Endothelial cell of umbilical vein (primary cell): ENCODE data around the gene FLRT2. TPM values are rescaled to one million over a fixed set of nuclear protein-coding genes. Genes with fewer than 3 reads are reported as not detected.

Experiments
- BruUV-seq: library from RNA; stranded (reverse); fragments of 400-500 nt; replicated peaks from 2 replicates; lab custom pipeline; 2021; lab: Mats Ljungman, UMichigan
- CTCF ChIA-PET: fragments of 300-600, 350-600 bp; sonication (Branson Sonifier 250); formaldehyde crosslinking; loops from one replicate; lab custom pipeline; 2021; ENCODE audit warnings: antibody characterized with exemption, inconsistent platforms; lab: Charles Lee
- POLR2A ChIA-PET: fragments of 300-600, 350-600 bp; sonication (Branson Sonifier 250); formaldehyde crosslinking; loops from one replicate; lab custom pipeline; 2021; ENCODE audit warnings: antibody characterized with exemption, inconsistent platforms; lab: Charles Lee
- DNase-seq: peaks from one replicate; pipeline ENCODE4 v3.0.0-alpha.2; 2011; ENCODE audit warnings: low read depth, low spot score
- FAIRE-seq: peaks from 2 replicates; lab custom pipeline; 2011; peaks lifted over from hg19 to GRCh38; lab: Jason Lieb, UNC
- H2AFZ ChIP-seq: 2 replicates; pipeline ENCODE4 v1.6.0; 2012; ENCODE audit warnings: low read depth, low read length, control low read depth, inconsistent platforms
- H3K27ac ChIP-seq: 2 replicates; pipeline ENCODE4 v1.5.1; 2011; ENCODE audit warnings: low read depth, mild to moderate bottlenecking, control low read depth, low read length, moderate library complexity; ENCODE audit not compliant: insufficient read depth
- H3K27me3 ChIP-seq, 2 experiments: 2 replicates each; pipeline versions ENCODE4 v1.6.0 to v1.6.1; 2011; ENCODE audit warnings: low read length in 2 of 2, mixed read lengths in 1 of 2; ENCODE audit not compliant: control insufficient read depth in 2 of 2, insufficient read depth in 2 of 2
- H3K36me3 ChIP-seq, 2 experiments: 2 replicates in 1 of 2; 3 replicates in 1 of 2; pipeline ENCODE4 v1.5.1; 2011; ENCODE audit warnings: low read length in 2 of 2, mild to moderate bottlenecking in 1 of 2, moderate library complexity in 1 of 2; ENCODE audit not compliant: control insufficient read depth in 2 of 2, insufficient read depth in 2 of 2; ENCODE audit errors: extremely low read depth in 1 of 2
- H3K4me1 ChIP-seq: 3 replicates; pipeline ENCODE4 v1.5.1; 2011; ENCODE audit warnings: mild to moderate bottlenecking, low read length; ENCODE audit not compliant: control insufficient read depth, insufficient read depth; ENCODE audit errors: extremely low read depth
- H3K4me2 ChIP-seq: 2 replicates; pipeline ENCODE4 v1.6.1; 2011; ENCODE audit warnings: low read length, control low read depth, mixed read lengths; ENCODE audit not compliant: insufficient read depth
- H3K4me3 ChIP-seq, 3 experiments: fragments of 200-600 bp in 1 of 3; sonication (generic), shearing (Covaris generic) in 1 of 3; replicated peaks in 1 of 3; 2 replicates each; pipeline ENCODE4 v1.5.1; 2011 to 2016; ENCODE audit warnings: control low read depth in 3 of 3, low read length in 3 of 3, mild to moderate bottlenecking in 2 of 3, inconsistent platforms in 1 of 3, low read depth in 1 of 3, moderate library complexity in 1 of 3; ENCODE audit not compliant: insufficient read depth in 1 of 3
- H3K79me2 ChIP-seq: 2 replicates; pipeline ENCODE4 v1.6.0; 2012; ENCODE audit warnings: low read length, inconsistent platforms; ENCODE audit not compliant: control insufficient read depth, insufficient read depth
- H3K9ac ChIP-seq: replicated peaks from 2 replicates; pipeline ENCODE3; 2011; ENCODE audit warnings: low read length, control low read depth; ENCODE audit not compliant: insufficient read depth; ENCODE audit errors: extremely low read depth
- H3K9me1 ChIP-seq: replicated peaks from 3 replicates; pipeline ENCODE4 v1.6.0; 2011; ENCODE audit warnings: mild to moderate bottlenecking, low read length; ENCODE audit not compliant: control insufficient read depth, insufficient read depth; ENCODE audit errors: extremely low read depth
- H3K9me3 ChIP-seq: replicated peaks from 2 replicates; pipeline ENCODE4 v1.5.1; 2012; ENCODE audit warnings: low read length, inconsistent platforms; ENCODE audit not compliant: control insufficient read depth, insufficient read depth
- H4K20me1 ChIP-seq: replicated peaks from 2 replicates; pipeline ENCODE3; 2011; ENCODE audit warnings: mild to moderate bottlenecking, low read length; ENCODE audit not compliant: control insufficient read depth, insufficient read depth; ENCODE audit errors: extremely low read depth
- CTCF ChIP-seq, 2 donors: IDR thresholded peaks; 1 replicate in 1 of 2; 2 replicates in 1 of 2; pipeline ENCODE4 v1.5.1; 2011; ENCODE audit warnings: low read length in 2 of 2, mild to moderate bottlenecking in 2 of 2, moderate library complexity in 2 of 2, control low read depth in 1 of 2, inconsistent platforms in 1 of 2, low read depth in 1 of 2; ENCODE audit not compliant: insufficient read depth in 1 of 2; ENCODE audit errors: extremely low read depth in 1 of 2
- EZH2 ChIP-seq: IDR thresholded peaks from 2 replicates; pipeline ENCODE4 v1.6.1; 2012; ENCODE audit warnings: borderline replicate concordance, low read depth, mild to moderate bottlenecking, moderate library complexity, low read length, inconsistent platforms; ENCODE audit not compliant: severe bottlenecking
- FOS ChIP-seq: IDR thresholded peaks from 2 replicates; pipeline ENCODE4 v1.6.1; 2011; ENCODE audit warnings: mild to moderate bottlenecking, low read length, moderate library complexity, borderline replicate concordance; ENCODE audit not compliant: insufficient read depth
- GATA2 ChIP-seq: IDR thresholded peaks from 2 replicates; pipeline ENCODE4 v1.7.0; 2011; ENCODE audit warnings: low read depth, mild to moderate bottlenecking, moderate library complexity, mixed read lengths, low read length; ENCODE audit not compliant: insufficient read length, insufficient read depth
- JUN ChIP-seq: IDR thresholded peaks from 2 replicates; pipeline ENCODE4 v1.6.1; 2011; ENCODE audit warnings: borderline replicate concordance, low read depth; ENCODE audit not compliant: insufficient read length, insufficient read depth
- MAX ChIP-seq: IDR thresholded peaks from 2 replicates; pipeline ENCODE4 v1.6.1; 2011; ENCODE audit not compliant: insufficient read depth, insufficient read length
- MYC ChIP-seq: IDR thresholded peaks from one replicate; pipeline ENCODE4 v1.6.1; 2011; ENCODE audit warnings: mild to moderate bottlenecking, low read depth, low read length
- POLR2A ChIP-seq: IDR thresholded peaks from 2 replicates; pipeline ENCODE4 v1.6.1; 2012; ENCODE audit warnings: low read depth, mild to moderate bottlenecking, control low read depth, low read length
- POLR2AphosphoS5 ChIP-seq: IDR thresholded peaks from 2 replicates; pipeline ENCODE4 v1.6.1; 2012; ENCODE audit warnings: low read depth, mild to moderate bottlenecking, control low read depth, low read length, moderate library complexity; ENCODE audit not compliant: insufficient read depth
- dilution Hi-C: fragments of 300-500 bp; cut with MboI; formaldehyde crosslinking; loops from one replicate; pipeline ENCODE4 v1.15.0; 2019; ENCODE audit warnings: low sequenced_read_pairs; ENCODE audit not compliant: extremely low pct_ligation_motif_present
- intact Hi-C: fragments of 100-400 bp; cut with micrococcal nuclease; formaldehyde crosslinking; loops from one replicate; pipeline ENCODE4 v1.10.0; 2022
- polyA plus RNA-seq, 4 experiments: library from polyadenylated mRNA; depleted of rRNA in 3 of 4; stranded (reverse) in 3 of 4; unstranded in 1 of 4; fragments of >200 nt; gene quantifications; 2 replicates each; pipeline versions ENCODE4 v1.2.1 to v1.2.3, GENCODE V29; 2011 to 2012; ENCODE audit warnings: missing spikeins in 1 of 4
- total RNA-seq: library from RNA; stranded (reverse); gene quantifications from 2 replicates; pipeline ENCODE4 v1.2.3, GENCODE V29; 2021

The FLRT2 gene
- total and polyA plus RNA-seq, 2 donors (not counting 3 experiments of a cell fraction or from before 2014, with no cell fraction given), result 202 to 229 TPM

- BruUV-seq, result no TSS peak
- Histone ChIP-seq H3K27me3 (no peaks in the 10 kb centered on the region), H3K27ac (no peak overlapping the region), H3K4me2 (no peak overlapping the region), H3K36me3 (peaks cover 13 to 31% of the 10 kb centered on the region in 2 experiments), H3K9ac (no peak overlapping the region), H3K79me2 (no peaks in the 10 kb centered on the region), H3K4me3 (no peak overlapping the region), H3K4me1 (peaks cover 30% of the 10 kb centered on the region), H3K9me1 (no peaks in the 10 kb centered on the region), H4K20me1 (peaks cover 6% of the 10 kb centered on the region), H3K9me3 (no peaks in the 10 kb centered on the region), H2AFZ (no peak overlapping the region)
- ChIA-PET POLR2A (no interaction called here), CTCF (no interaction called here)
- intact Hi-C loops, result no loop called here
- TF ChIP-seq FOS, result no peak
- TF ChIP-seq EZH2, result no peak
- TF ChIP-seq POLR2A, result no peak
- TF ChIP-seq CTCF (IDR thresholded peaks at IDR 0.05; ENCODE audit: extremely low read depth in 1 of 2, insufficient read depth in 1 of 2, low read depth in 1 of 2, low read length in 2 of 2), result no peak
- TF ChIP-seq GATA2, result no peak
- dilution Hi-C loops, result no loop called here
- DNase-seq (no peak), FAIRE-seq (no peak)
These were observed 32.7 kb downstream of the FLRT2 start for GRCh38 chr14:85562630-85563029.

GRCh38 chr14:85564841-85565527 lies 35.0 kb downstream of the FLRT2 start:
- no peak overlapping the region for H2AFZ ChIP-seq
- H3K9me1 ChIP-seq, result no peaks in the 10 kb centered on the region
- peaks cover 6% of the 10 kb centered on the region for H4K20me1 ChIP-seq
- no peaks in the 10 kb centered on the region for H3K9me3 ChIP-seq
- dilution Hi-C loops (no loop called here), intact Hi-C loops (no loop called here)
- H3K79me2 ChIP-seq, result no peaks in the 10 kb centered on the region
- BruUV-seq, result no TSS peak
- CTCF ChIA-PET, result no interaction called here
- H3K9ac ChIP-seq, result no peak overlapping the region
- H3K27ac ChIP-seq, result peak overlapping the region; percentile 92
- FAIRE-seq (no peak), DNase-seq (no peak)
- no peak overlapping the region for H3K4me3 ChIP-seq
- H3K4me1 ChIP-seq, result peaks cover 30% of the 10 kb centered on the region
- TF ChIP-seq MAX (no peak), GATA2 (no peak), POLR2AphosphoS5 (no peak), EZH2 (no peak), JUN (no peak), MYC (no peak), CTCF (IDR thresholded peaks at IDR 0.05; ENCODE audit: extremely low read depth in 1 of 2, insufficient read depth in 1 of 2, low read depth in 1 of 2, low read length in 2 of 2) (no peak), FOS (no peak), POLR2A (no peak)
- no peaks in the 10 kb centered on the region for H3K27me3 ChIP-seq
- POLR2A ChIA-PET, result no interaction called here
- peaks cover 13 to 23% of the 10 kb centered on the region in 2 experiments for H3K36me3 ChIP-seq
- peak overlapping the region; percentile 16 for H3K4me2 ChIP-seq
